ENCODE results near the gene SLC9C2.

Gene SLC9C2

DNA sequence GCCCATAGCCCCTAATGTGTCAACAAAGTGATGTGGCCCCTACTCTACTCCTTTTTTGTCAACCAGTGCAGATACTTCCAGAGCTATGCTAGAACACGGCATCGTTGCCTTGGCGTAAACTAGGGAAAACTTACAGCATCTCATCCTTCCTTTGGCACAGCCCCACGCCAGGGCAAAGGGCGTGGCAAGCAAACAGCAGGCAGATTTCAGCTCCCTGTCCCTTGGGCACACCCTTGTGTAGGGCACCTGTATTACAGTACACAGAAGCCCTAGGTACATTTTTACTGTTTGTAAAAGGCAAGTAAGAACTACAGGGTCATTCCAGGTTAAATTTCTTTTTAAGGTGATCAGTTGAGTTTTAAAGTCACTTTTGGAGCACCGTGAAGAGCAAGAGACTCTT is 96.4 kb downstream of the SLC9C2 start:
- peak; percentile 66 for DNase-seq
- no peaks in the 10 kb centered on the region for H3K4me1 ChIP-seq (ENCODE audit: low read length)
- no peaks in the 10 kb centered on the region for H3K9me2 ChIP-seq (replicated peaks; ENCODE audit: insufficient read depth, low read length)
- no peaks in the 10 kb centered on the region for H4K20me1 ChIP-seq (ENCODE audit: insufficient read depth, low read length)
- TF ChIP-seq EZH2 (optimal IDR thresholded peaks at IDR 0.05; ENCODE audit: low read depth, low read length) (no peak), CTCF (IDR thresholded peaks at IDR 0.05; ENCODE audit: low read length) (peak; percentile 75)
- H3K79me2 ChIP-seq (ENCODE audit: low read length), result no peaks in the 10 kb centered on the region
- H3F3A ChIP-seq (ENCODE audit: insufficient read depth, low read length), result no peaks in the 10 kb centered on the region
- no peak overlapping the region for H3K27ac ChIP-seq (ENCODE audit: low read length)
- no peak overlapping the region for H3K9ac ChIP-seq (ENCODE audit: low read length)
- H3K27me3 ChIP-seq (replicated peaks; ENCODE audit: insufficient read depth, low read length), result no peaks in the 10 kb centered on the region
- H3K4me3 ChIP-seq (ENCODE audit: low read length), result no peak overlapping the region
- no peaks in the 10 kb centered on the region for H3K36me3 ChIP-seq (replicated peaks; ENCODE audit: insufficient read depth, low read length)
- H3K9me3 ChIP-seq (replicated peaks; ENCODE audit: insufficient read depth, low read length), result no peaks in the 10 kb centered on the region
- no peak overlapping the region for H3K4me2 ChIP-seq (ENCODE audit: low read depth, low read length)
- H2AFZ ChIP-seq (ENCODE audit: low read length), result no peak overlapping the region

- no peaks in the 10 kb centered on the region for H3F3A ChIP-seq (ENCODE audit: insufficient read depth, low read length)
- no peaks in the 10 kb centered on the region for H3K9me3 ChIP-seq (replicated peaks; ENCODE audit: insufficient read depth, low read length)
- no peaks in the 10 kb centered on the region for H3K27me3 ChIP-seq (replicated peaks; ENCODE audit: insufficient read depth, low read length)
- no peak for DNase-seq
- H2AFZ ChIP-seq (ENCODE audit: low read length), result no peak overlapping the region
- H3K27ac ChIP-seq (ENCODE audit: low read length), result no peak overlapping the region
- no peak overlapping the region for H3K4me3 ChIP-seq (ENCODE audit: low read length)
- no peak for TF ChIP-seq CTCF (IDR thresholded peaks at IDR 0.05; ENCODE audit: low read length)
- no peak for TF ChIP-seq EZH2 (optimal IDR thresholded peaks at IDR 0.05; ENCODE audit: low read depth, low read length)
- no peak for TF ChIP-seq EZH2phosphoT487 (IDR thresholded peaks at IDR 0.05; ENCODE audit: low read length)
- H3K4me2 ChIP-seq (ENCODE audit: low read depth, low read length), result no peak overlapping the region
- no peaks in the 10 kb centered on the region for H3K9me2 ChIP-seq (replicated peaks; ENCODE audit: insufficient read depth, low read length)
- H4K20me1 ChIP-seq (ENCODE audit: insufficient read depth, low read length), result no peaks in the 10 kb centered on the region
- no peak overlapping the region for H3K9ac ChIP-seq (ENCODE audit: low read length)
- H3K36me3 ChIP-seq (replicated peaks; ENCODE audit: insufficient read depth, low read length), result no peaks in the 10 kb centered on the region
- H3K4me1 ChIP-seq (ENCODE audit: low read length), result no peaks in the 10 kb centered on the region
- no peaks in the 10 kb centered on the region for H3K79me2 ChIP-seq (ENCODE audit: low read length)
These were observed 97.5 kb downstream of the SLC9C2 start for GRCh38 chr1:173505391-173505790.

DNA sequence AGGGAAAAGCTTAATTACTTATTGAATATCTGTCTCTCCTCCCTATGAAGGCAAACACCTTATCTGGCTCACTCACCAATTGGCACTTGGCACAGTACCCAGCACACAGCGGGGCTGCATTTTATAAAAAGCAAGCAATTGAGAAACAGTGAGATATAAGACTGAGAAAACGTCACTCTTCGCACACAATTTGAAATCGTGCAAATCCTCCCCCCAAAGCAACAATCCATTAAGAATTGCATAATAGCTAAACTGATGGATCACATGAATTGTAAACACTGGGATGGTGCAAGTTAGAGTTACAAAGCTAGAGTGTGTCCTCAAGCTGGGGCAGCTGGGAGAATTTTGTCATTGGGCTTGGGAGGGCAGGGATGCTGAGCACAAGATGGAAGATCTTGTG is 98.6 kb downstream of the SLC9C2 start:
- Histone ChIP-seq H3K27ac (ENCODE audit: low read length) (no peak overlapping the region), H2AFZ (ENCODE audit: low read length) (no peak overlapping the region), H3K4me2 (ENCODE audit: low read depth, low read length) (no peak overlapping the region), H3K4me3 (ENCODE audit: low read length) (no peak overlapping the region), H3K9ac (ENCODE audit: low read length) (no peak overlapping the region), H3K79me2 (ENCODE audit: low read length) (no peaks in the 10 kb centered on the region), H3K9me2 (replicated peaks; ENCODE audit: insufficient read depth, low read length) (no peaks in the 10 kb centered on the region), H3K36me3 (replicated peaks; ENCODE audit: insufficient read depth, low read length) (no peaks in the 10 kb centered on the region), H4K20me1 (ENCODE audit: insufficient read depth, low read length) (no peaks in the 10 kb centered on the region), H3K27me3 (replicated peaks; ENCODE audit: insufficient read depth, low read length) (no peaks in the 10 kb centered on the region), H3K9me3 (replicated peaks; ENCODE audit: insufficient read depth, low read length) (no peaks in the 10 kb centered on the region), H3K4me1 (ENCODE audit: low read length) (no peaks in the 10 kb centered on the region), H3F3A (ENCODE audit: insufficient read depth, low read length) (no peaks in the 10 kb centered on the region)
- TF ChIP-seq EZH2phosphoT487 (IDR thresholded peaks at IDR 0.05; ENCODE audit: low read length) (no peak), CTCF (IDR thresholded peaks at IDR 0.05; ENCODE audit: low read length) (no peak), EZH2 (optimal IDR thresholded peaks at IDR 0.05; ENCODE audit: low read depth, low read length) (no peak)
- no peak for DNase-seq

Measured in MM.1S (cell line).